ENCODE data around the gene RSPH3. TPM values are rescaled to one million over a fixed set of nuclear protein-coding genes. Genes with fewer than 3 reads are reported as not detected.

The RSPH3 gene
- total RNA-seq, 1 donor from 2014 or later: 9.7 TPM

DNA sequence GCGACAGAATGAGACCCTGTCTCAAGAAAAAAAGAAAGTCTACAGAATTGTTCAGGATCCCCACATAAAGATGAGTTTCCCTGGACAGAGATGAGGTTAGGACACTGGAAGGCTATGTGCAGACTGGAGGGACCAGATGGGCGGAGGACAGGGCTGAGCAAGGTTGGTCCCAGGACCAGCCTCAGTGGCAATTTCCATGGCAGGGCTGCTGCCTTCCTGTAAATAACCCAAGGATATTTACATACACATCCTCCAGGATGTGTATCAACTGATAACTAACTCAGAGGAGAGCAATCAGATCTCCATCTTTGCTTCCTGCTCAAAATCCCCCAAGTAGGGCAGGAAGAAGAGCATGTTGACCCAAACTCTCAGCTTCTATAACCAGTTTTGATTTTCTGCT lies 58.8 kb downstream of the RSPH3 start:
- H3K36me3 Mint-ChIP-seq: peaks cover 4% of the 10 kb centered on the region
- no peak overlapping the region for H3K4me3 Mint-ChIP-seq
- peaks cover 5% of the 10 kb centered on the region for H3K9me3 Mint-ChIP-seq
- no peak overlapping the region for H3K27ac Mint-ChIP-seq
- TF ChIP-seq, protein P1, sequence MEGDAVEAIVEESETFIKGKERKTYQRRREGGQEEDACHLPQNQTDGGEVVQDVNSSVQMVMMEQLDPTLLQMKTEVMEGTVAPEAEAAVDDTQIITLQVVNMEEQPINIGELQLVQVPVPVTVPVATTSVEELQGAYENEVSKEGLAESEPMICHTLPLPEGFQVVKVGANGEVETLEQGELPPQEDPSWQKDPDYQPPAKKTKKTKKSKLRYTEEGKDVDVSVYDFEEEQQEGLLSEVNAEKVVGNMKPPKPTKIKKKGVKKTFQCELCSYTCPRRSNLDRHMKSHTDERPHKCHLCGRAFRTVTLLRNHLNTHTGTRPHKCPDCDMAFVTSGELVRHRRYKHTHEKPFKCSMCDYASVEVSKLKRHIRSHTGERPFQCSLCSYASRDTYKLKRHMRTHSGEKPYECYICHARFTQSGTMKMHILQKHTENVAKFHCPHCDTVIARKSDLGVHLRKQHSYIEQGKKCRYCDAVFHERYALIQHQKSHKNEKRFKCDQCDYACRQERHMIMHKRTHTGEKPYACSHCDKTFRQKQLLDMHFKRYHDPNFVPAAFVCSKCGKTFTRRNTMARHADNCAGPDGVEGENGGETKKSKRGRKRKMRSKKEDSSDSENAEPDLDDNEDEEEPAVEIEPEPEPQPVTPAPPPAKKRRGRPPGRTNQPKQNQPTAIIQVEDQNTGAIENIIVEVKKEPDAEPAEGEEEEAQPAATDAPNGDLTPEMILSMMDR (conservative IDR thresholded peaks at IDR 0.05): no peak
- H3K4me1 Mint-ChIP-seq (ENCODE audit: unreplicated experiment): peaks cover 10% of the 10 kb centered on the region
- DNase-seq (ENCODE audit: extremely low spot score, unreplicated experiment): no peak
- no peaks in the 10 kb centered on the region for H3K27me3 Mint-ChIP-seq

DNA sequence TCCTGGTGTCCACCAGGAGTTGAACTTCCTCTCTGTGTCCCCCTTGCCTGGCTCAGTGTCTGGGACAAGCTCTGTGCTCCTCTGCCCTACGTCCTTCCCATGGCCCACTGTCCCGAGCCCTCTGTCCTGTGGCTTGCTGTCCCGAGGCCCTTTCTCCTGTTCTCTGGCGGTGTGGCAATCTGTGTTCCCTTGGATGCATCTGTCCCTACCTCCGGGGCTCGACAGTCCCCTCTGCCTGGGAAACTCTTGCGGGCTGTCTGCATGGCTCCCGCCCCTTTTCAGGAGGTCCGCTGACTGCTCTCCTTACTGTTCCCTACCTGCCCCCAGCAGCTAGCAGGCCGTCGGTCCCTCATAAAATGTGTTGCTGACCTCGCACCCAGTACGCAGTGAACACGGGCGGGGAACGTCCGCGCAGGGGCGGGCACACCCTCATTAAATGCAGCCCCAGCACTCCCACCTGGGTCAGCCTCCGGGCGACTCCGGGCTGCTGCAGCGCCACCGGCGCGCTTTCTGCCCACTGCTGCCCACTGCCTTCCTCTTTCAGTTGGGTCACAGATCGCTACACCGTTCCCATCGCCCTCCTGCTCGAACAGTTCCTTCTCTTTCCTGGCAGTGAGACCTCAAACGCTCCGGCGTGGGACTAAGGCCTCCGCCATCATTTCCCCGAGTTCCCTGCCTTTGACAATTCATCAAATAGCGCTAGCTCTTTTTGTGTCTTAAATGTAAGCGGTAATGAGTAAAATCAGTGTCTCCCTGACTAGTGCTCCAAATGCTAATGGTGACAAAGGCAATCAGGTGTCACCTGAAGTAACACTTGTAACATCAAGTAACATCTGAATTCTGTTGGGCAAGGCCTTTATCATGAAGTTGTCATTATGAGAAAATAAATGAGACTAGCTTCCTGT lies 60.5 kb downstream of the RSPH3 start:
- TF ChIP-seq, protein P1 (conservative IDR thresholded peaks at IDR 0.05): no peak
- Mint-ChIP-seq H3K27ac (peak overlapping the region; percentile 51), H3K27me3 (no peaks in the 10 kb centered on the region), H3K4me1 (ENCODE audit: unreplicated experiment) (peaks cover 8% of the 10 kb centered on the region), H3K4me3 (peak overlapping the region; percentile 71), H3K36me3 (peaks cover 1% of the 10 kb centered on the region), H3K9me3 (peaks cover 5% of the 10 kb centered on the region)
- no peak for DNase-seq (ENCODE audit: extremely low spot score, unreplicated experiment)

- H3K36me3 Mint-ChIP-seq: no peaks in the 10 kb centered on the region
- no peak for DNase-seq (ENCODE audit: extremely low spot score, unreplicated experiment)
- H3K27me3 Mint-ChIP-seq: no peaks in the 10 kb centered on the region
- TF ChIP-seq, protein P1 (conservative IDR thresholded peaks at IDR 0.05): no peak
- peaks cover 7% of the 10 kb centered on the region for H3K4me1 Mint-ChIP-seq (ENCODE audit: unreplicated experiment)
- H3K9me3 Mint-ChIP-seq: peaks cover 5% of the 10 kb centered on the region
- peak overlapping the region; percentile 71 for H3K4me3 Mint-ChIP-seq
- peak overlapping the region; percentile 51 for H3K27ac Mint-ChIP-seq
These were observed 61.2 kb downstream of the RSPH3 start for GRCh38 chr6:158938811-158939254.

DNA sequence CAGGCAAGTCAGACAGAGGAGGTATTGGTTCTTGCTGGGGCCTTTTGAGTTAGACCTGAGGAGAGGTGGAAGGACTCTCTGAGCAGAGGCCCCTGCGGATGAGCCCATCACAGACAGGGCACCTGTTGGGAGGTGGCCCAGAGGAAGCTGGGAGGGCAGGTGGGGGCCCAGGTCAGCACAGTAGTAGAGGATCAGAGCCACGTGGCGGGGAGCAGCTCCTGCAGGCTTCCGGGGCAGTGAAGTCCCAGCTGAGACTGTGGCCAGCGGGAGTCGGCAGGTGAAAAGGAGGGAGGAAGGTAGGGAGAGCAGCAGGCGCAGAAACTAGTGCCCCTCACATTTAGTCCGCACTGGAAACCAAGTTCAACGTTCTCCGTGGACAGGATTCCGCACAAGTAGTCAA lies 61.8 kb downstream of the RSPH3 start:
- no peaks in the 10 kb centered on the region for H3K27me3 Mint-ChIP-seq
- no peak overlapping the region for H3K4me3 Mint-ChIP-seq
- no peak overlapping the region for H3K27ac Mint-ChIP-seq
- TF ChIP-seq, protein P1 (conservative IDR thresholded peaks at IDR 0.05): no peak
- DNase-seq (ENCODE audit: extremely low spot score, unreplicated experiment): no peak
- H3K9me3 Mint-ChIP-seq: peaks cover 5% of the 10 kb centered on the region
- no peaks in the 10 kb centered on the region for H3K36me3 Mint-ChIP-seq
- H3K4me1 Mint-ChIP-seq (ENCODE audit: unreplicated experiment): peaks cover 7% of the 10 kb centered on the region

- DNase-seq (ENCODE audit: extremely low spot score, unreplicated experiment): no peak
- TF ChIP-seq, protein P1 (conservative IDR thresholded peaks at IDR 0.05): no peak
- Mint-ChIP-seq H3K27ac (no peak overlapping the region), H3K9me3 (no peaks in the 10 kb centered on the region), H3K4me1 (ENCODE audit: unreplicated experiment) (peaks cover 7% of the 10 kb centered on the region), H3K4me3 (no peak overlapping the region), H3K36me3 (no peaks in the 10 kb centered on the region), H3K27me3 (no peaks in the 10 kb centered on the region)
These were observed 65.8 kb downstream of the RSPH3 start for GRCh38 chr6:158934157-158934556.
